H4 (cell line): Measurements from ENCODE around the gene YKT6. TPM values are rescaled to one million over a fixed set of nuclear protein-coding genes. Genes with fewer than 3 reads are reported as not detected.

Experiments
- DNase-seq: peaks from one replicate; pipeline ENCODE4 v3.0.0-alpha.2; 2015; ENCODE audit warnings: low spot score
- total RNA-seq: library from RNA; depleted of rRNA; stranded (reverse); fragments of >200 nt; shearing (Covaris generic); gene quantifications from 2 replicates; pipeline ENCODE4 v1.2.3, GENCODE V29; 2014

Gene YKT6
- total RNA-seq, 1 experiment from 2014 or later = 136 TPM

GRCh38 chr7:44232901-44233715, 32.3 kb downstream of the YKT6 start:
- no peak for DNase-seq

DNA sequence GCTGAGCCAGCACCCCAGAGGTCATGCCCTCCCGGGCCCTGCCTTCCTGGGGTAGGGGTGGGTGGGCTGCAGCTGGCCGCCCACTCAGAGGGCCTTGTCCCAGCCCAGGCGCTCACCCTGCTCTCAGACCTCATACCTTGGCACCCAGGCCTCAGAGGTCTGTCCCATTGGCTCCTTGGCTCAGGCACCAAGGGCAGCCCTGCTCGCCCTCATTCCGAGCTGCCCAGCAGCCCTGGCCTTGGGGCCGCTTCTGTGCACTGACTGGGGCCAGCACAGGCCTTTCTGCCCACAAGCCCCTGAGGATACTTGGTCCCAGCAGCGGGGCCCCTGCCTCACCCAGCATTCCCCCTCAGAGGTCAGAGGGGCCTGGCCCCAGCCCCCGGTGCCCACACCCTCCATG, 34.3 kb downstream of the YKT6 start:
- no peak for DNase-seq

DNA sequence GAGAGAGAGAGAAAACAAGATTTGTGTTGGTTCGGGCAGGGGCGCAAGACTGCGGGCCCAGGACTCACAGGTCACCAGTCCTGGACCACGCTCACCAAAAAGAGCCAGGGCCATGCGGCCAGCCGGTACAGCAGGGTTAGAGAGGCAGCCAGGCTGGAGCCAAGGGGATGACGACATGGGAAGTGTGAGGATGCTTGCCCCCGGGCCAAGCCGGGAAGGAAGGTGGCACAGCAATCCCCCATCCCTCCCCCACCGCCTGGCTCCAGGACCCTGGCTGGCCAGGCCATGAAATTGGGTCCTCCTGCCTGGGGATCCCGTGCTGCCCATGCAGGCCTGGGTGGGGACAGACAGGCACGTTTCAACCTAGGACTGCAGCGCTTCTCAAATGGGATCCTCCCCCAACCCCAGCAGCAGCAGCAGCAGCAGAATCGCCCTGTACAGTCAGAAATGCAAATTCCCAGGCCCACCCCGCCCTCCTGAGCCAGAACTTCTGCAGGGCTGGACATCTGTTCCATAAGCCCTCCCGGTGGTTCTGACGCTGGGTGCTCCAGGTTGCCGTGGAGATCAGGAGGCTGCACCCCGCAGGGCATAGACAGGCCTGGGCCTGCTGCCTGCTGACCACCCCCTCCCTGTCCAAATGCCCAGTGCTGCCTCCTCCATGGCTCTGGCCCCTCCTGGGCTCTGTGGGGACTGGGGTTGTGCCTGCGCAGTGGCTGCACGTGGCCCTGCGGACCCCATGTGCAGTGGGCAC, 35.0 kb downstream of the YKT6 start:
- no peak for DNase-seq

DNA sequence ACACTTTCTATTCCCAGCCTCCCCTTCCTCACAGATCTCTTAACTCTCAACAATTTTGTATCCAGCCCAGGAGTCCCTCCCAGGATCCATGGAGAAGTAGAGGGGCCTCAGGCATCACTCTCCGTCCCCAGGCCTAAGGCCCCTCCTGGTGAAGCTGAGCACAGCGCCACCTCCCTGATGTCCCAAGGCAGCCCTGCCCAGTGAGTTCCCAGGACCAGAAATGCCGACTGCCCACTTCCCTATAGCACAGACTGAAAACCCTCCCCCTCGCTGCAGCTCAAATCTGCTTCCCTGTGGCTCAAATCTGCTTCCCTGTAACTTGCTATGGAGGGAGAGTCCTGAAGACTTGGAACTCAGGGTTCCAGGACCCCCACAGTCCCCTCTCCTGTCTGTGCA, 35.6 kb downstream of the YKT6 start:
- DNase-seq = no peak

DNA sequence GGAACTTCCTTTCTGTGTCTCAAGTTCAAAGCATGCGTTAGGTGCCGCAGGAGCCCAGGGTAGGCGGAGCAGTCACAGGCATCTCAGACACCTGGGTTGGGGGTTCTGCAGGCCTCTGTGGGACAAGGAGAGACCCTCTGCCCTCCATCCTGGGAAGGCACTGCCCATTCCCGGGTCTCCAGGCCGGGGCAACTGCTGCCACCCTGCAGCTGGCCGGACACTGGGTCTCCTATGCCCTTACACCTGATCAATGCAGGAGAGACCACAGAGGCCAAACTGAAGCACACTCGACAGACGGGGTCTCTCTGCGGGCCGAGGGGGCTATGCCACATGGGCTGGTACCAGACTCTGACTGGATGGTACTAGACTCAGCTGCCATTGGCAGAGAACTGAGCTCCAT, 36.9 kb downstream of the YKT6 start:
- DNase-seq = no peak

- DNase-seq = no peak
Measured at GRCh38 chr7:44238116-44238695, 37.4 kb downstream of the YKT6 start.

GRCh38 chr7:44239361-44239760, 38.6 kb downstream of the YKT6 start:
- no peak for DNase-seq

DNA sequence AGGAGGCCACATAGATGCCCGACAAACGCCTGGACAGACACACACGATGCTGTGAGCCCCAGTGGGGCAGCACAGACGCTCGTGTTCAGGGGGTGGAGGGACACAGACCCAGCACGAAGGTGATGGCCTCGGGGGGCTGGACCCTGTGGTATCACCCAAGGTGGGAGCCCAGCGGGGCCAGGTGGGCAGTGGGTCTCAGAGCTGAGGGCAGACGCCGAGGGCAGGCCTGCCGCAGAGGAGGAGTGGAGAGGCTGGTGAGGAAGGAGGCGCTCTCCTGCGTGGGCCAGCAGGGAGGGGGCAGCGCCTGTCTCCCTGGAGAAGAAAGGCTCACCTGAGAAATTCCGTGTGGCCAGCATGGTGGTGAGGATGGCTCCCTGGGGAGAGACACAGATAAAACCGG, 39.6 kb downstream of the YKT6 start:
- DNase-seq = no peak

GRCh38 chr7:44240983-44241510, 40.3 kb downstream of the YKT6 start:
- DNase-seq = peak; percentile 93

GRCh38 chr7:44242091-44242490, 41.3 kb downstream of the YKT6 start:
- DNase-seq = no peak

DNA sequence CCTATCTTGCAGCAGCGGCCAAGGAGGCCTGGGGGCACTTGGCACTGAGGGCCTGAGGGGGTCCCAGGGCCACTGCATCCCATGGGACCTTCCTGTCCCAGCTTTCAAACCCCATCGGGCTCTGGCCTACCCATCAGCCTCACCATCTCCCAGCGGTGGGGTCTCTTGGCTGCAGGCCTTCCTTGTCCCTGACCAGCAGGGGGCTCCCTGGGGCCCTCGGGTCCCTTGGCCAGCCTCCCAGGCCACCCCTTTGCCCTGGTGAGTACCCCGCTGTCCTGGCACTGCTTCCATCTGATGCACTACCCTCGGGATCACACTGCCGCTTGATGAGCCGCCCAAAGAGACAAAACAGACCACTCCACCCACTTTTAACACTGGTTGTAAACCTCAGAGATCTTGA, 43.5 kb downstream of the YKT6 start:
- DNase-seq = no peak

- no peak for DNase-seq
Measured at GRCh38 chr7:44246396-44247113, 45.8 kb downstream of the YKT6 start.

DNA sequence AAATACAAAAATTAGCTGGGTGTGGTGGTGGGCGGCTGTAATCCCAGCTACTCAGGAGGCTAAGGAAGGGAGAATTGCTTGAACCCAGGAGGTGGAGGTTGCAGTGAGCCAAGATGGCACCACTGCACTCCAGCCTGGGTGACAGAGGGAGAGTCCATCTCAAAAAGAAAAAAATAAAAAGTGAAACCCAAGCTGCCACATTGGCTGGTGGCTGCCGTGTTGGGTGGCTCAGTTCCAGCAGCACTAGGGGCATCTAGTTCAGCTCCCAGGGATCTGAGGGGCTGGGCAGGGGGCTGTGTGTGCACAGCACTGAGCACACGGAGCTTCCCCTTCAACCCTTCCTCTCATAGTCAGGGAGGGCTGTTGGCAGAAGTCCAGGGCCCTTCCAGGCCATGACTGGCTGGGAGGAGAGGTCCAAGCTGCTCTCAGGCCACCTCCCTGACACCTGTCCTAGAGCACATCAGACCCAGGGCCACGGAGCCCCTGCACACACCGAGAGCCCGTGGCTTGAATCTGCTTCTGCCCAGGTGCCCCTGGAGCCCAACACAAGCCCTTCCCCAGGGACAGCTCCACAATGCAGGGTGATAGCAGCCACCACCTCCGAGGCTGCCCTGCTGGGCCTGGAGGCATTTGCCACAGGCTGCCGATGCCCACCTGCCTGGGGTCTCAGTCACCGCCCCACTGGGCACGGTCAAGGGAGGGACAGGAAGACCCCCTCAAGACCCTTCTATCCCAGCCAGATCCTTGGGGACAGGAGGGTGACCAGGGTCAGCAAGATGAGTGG, 47.3 kb downstream of the YKT6 start:
- DNase-seq = no peak

DNA sequence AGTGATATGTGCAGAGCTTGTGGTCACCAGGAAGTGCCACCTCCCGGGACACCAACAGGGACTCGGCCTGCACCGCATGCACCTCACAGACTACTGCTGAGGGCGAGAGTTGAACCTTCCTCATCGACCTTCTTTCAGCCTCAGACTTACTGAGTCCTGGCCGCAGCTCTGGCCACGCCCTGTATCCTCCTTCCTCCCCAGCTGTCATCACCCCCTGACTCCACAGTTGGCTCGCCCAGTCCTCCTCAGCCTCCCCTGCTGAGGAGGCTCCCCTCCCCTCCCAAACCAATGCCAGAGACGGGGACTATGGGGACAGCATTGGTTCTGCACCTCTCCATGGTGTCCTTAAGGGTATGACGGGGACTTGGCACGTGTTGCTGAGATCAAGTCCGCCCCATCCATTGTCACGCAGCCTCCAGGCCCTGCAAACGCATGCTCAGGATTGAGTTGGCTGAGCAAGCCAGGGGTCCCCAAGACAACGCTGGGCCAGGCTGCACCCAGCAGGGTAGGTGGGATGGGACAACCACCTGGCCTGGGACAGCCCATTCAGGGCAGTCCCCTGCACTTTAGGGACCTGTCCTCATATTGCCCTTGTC, 49.0 kb downstream of the YKT6 start:
- no peak for DNase-seq

DNA sequence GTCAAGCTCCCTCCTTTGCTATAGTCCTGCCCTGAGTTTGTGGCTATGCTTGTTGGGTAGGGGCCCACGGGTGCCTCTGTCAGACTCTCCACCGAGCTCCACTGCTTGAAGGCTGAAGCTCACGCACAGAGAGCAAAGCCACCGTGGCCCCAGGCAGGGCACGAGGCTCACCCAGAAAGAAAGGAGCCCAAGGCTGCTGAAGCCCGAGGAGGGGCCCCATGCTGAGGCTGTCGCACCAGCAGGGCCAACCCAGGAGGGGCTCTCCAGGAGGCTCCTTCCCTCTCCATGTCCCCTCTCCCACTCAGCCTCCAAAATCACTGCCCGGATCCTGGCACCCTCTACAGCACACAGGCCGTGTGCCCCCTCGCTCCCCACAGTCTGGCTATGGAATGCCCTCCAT, 50.5 kb downstream of the YKT6 start:
- no peak for DNase-seq

DNA sequence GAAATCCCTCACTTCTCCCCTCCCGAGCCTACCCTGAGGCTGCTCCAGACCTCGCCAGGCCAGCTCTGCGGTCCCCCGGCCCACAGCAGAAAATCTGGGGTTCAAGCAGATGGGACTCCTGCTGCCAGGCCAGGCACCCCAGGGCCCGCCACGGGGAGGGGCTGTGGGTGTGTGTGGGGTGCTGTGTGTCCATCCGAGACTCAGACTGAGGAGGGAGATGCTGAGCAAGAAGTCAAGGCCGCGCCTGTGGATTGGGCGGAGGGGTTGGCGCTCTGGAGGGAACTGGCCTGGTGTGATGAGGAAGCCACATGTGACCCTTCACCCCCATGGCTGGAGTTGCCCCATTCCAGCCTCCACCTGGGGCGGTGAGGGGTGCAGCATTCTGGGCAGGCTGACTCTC, 51.1 kb downstream of the YKT6 start:
- DNase-seq = no peak

DNA sequence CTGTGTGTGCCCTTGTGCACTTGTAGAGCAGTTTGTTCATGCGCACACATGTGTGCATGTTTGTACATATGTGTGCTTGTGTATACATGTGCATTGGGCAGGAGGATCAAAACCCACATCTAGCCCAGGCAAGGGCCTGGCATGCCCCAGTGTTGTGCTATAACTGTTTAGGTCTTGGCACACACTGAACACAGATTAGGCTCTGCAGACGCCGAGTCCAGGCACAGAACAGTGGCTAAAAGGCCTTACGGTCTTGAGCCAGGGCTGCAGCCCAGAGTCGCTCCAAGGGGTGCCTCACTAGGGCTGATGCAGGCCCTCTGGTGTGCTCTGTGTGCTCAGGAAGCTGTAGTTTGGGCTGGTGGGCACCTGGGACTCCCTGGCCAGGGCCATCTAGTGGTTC, 55.7 kb downstream of the YKT6 start:
- no peak for DNase-seq

GRCh38 chr7:44257213-44257612, 56.4 kb downstream of the YKT6 start:
- DNase-seq = no peak

GRCh38 chr7:44257618-44258422, 57.0 kb downstream of the YKT6 start:
- DNase-seq = peak; percentile 93

DNA sequence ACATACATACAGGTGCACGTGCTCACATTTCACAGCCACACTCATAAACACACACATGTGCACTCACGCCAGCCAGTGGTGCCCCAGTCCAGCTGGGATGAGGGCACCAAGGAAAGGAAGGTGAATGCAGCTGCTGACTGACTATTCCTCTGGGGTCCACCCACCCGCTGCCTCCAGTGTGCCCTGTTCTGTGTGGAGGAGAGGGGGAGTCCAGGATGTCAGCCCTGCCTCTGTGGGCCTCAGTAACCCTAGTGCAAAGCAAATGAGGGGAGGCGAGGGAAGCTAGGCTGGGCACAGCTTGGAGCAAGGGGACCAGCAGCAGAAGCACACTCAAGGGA, 57.6 kb downstream of the YKT6 start:
- no peak for DNase-seq
